ENCODE results near the gene FMN2.

Gene FMN2

GRCh38 chr1:240091614-240092300 is at the start of gene FMN2:
Gene FMN2, plus strand, starts transcription at chr1:240091883. Its CDS starts 227 bp downstream, at chr1:240092110.
- DNase-seq: no peak

GRCh38 chr1:240044620-240045019 is 47.1 kb upstream of the FMN2 start:
- DNase-seq: no peak

- DNase-seq: no peak
Measured at GRCh38 chr1:240046000-240046399, 45.7 kb upstream of the FMN2 start.

GRCh38 chr1:240054109-240054701 is 37.5 kb upstream of the FMN2 start:
- DNase-seq: no peak

GRCh38 chr1:240055936-240056335 is 35.7 kb upstream of the FMN2 start:
- DNase-seq: no peak

- no peak for DNase-seq
Measured at GRCh38 chr1:240056350-240056749, 35.3 kb upstream of the FMN2 start.

- DNase-seq: no peak
Measured at GRCh38 chr1:240058049-240058448, 33.6 kb upstream of the FMN2 start.

GRCh38 chr1:240068961-240069360 is 22.7 kb upstream of the FMN2 start:
- no peak for DNase-seq

- no peak for DNase-seq
Measured at GRCh38 chr1:240070188-240070587, 21.5 kb upstream of the FMN2 start.

GRCh38 chr1:240073097-240073496 is 18.6 kb upstream of the FMN2 start:
- no peak for DNase-seq

- no peak for DNase-seq
Measured at GRCh38 chr1:240074422-240074821, 17.3 kb upstream of the FMN2 start.

- DNase-seq: no peak
Measured at GRCh38 chr1:240074908-240075307, 16.8 kb upstream of the FMN2 start.

GRCh38 chr1:240084337-240084736 is 7.3 kb upstream of the FMN2 start:
- no peak for DNase-seq

- no peak for DNase-seq
Measured at GRCh38 chr1:240084749-240085148, 6.9 kb upstream of the FMN2 start.

- DNase-seq: no peak
Measured at GRCh38 chr1:240086726-240087125, 5.0 kb upstream of the FMN2 start.

GRCh38 chr1:240090014-240090413 is 1.7 kb upstream of the FMN2 start:
- DNase-seq: no peak

- no peak for DNase-seq
Measured at GRCh38 chr1:240090957-240091600, 604 bp upstream of the FMN2 start.

- DNase-seq: no peak
Measured at GRCh38 chr1:240092301-240093119, 827 bp downstream of the FMN2 start.

- DNase-seq: no peak
Measured at GRCh38 chr1:240093120-240093961, 1.7 kb downstream of the FMN2 start.

- no peak for DNase-seq
Measured at GRCh38 chr1:240094041-240094722, 2.5 kb downstream of the FMN2 start.

GRCh38 chr1:240096974-240097373 is 5.3 kb downstream of the FMN2 start:
- no peak for DNase-seq

- no peak for DNase-seq
Measured at GRCh38 chr1:240098534-240098933, 6.9 kb downstream of the FMN2 start.
